ENCODE results near the gene PLCL1.
"Not testable (repeated sequence)": the region's sequence is repeated elsewhere in the genome, so short reads cannot be mapped to it uniquely, and the experiment has no call there.

PLCL1 gene

DNA sequence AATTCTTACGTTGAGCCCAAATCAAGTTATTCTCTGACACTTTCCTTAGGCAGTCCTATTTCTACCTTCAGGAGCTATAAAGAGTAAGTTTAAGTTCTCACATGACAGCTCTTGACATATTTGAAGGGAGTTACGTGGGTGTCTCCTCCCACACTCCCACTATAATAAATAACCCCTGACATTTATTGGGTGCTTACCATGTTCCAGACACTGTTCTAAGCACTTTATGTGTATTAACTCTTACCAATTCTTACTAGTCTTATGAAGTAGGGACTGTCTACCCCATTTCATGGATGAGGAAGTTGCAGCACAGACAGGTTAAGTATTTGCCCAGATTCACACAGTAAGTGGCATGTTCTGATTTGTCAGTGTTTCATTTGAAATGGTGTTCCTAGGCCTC, 17.9 kb downstream of the PLCL1 start:
- H2AFZ ChIP-seq (ENCODE audit: low read depth) = no peak overlapping the region
- no peaks in the 10 kb centered on the region for H3K79me2 ChIP-seq (ENCODE audit: insufficient read depth, low read depth)
- H3K27ac ChIP-seq = no peak overlapping the region
- H3K4me1 ChIP-seq (ENCODE audit: low read depth, poor library complexity, severe bottlenecking) = no peaks in the 10 kb centered on the region
- no peaks in the 10 kb centered on the region for H3K27me3 ChIP-seq (ENCODE audit: insufficient read depth, low read depth)
- TF ChIP-seq, protein P1, sequence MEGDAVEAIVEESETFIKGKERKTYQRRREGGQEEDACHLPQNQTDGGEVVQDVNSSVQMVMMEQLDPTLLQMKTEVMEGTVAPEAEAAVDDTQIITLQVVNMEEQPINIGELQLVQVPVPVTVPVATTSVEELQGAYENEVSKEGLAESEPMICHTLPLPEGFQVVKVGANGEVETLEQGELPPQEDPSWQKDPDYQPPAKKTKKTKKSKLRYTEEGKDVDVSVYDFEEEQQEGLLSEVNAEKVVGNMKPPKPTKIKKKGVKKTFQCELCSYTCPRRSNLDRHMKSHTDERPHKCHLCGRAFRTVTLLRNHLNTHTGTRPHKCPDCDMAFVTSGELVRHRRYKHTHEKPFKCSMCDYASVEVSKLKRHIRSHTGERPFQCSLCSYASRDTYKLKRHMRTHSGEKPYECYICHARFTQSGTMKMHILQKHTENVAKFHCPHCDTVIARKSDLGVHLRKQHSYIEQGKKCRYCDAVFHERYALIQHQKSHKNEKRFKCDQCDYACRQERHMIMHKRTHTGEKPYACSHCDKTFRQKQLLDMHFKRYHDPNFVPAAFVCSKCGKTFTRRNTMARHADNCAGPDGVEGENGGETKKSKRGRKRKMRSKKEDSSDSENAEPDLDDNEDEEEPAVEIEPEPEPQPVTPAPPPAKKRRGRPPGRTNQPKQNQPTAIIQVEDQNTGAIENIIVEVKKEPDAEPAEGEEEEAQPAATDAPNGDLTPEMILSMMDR (conservative IDR thresholded peaks at IDR 0.05; ENCODE audit: low read depth, low read length) = no peak
- no peak overlapping the region for H3K4me2 ChIP-seq
- H3K9ac ChIP-seq = no peak overlapping the region
- H3K4me3 ChIP-seq (IDR thresholded peaks at IDR 0.05; ENCODE audit: insufficient read depth, low read depth, low read length) = no peak overlapping the region
- no peaks in the 10 kb centered on the region for H4K20me1 ChIP-seq (ENCODE audit: insufficient read depth)
- H3K36me3 ChIP-seq (ENCODE audit: insufficient read depth) = no peaks in the 10 kb centered on the region

DNA sequence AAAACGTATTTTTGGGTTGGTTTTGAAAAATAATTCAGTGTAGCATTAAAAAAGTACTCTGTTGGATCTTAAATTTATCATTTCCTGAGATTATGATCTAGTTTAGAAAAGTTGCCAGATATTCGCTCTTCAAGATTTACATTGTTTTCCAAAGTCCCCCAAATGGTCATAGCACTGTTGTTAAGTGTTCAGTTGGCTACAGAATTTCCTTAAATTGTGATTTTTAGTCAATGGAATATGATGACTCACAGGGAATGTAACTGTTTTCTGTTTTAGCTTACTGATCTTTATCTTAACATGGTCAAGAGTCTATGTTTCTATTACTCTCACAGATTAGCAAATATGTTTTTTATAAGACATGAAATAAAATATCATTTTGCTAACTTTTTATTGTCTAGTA, 23.2 kb downstream of the PLCL1 start:
- Histone ChIP-seq H3K4me3 (IDR thresholded peaks at IDR 0.05; ENCODE audit: insufficient read depth, low read depth, low read length) (no peak overlapping the region), H3K9ac (no peak overlapping the region), H3K4me1 (ENCODE audit: low read depth, poor library complexity, severe bottlenecking) (no peaks in the 10 kb centered on the region), H4K20me1 (ENCODE audit: insufficient read depth) (no peaks in the 10 kb centered on the region), H2AFZ (ENCODE audit: low read depth) (no peak overlapping the region), H3K36me3 (ENCODE audit: insufficient read depth) (no peaks in the 10 kb centered on the region), H3K27ac (no peak overlapping the region), H3K79me2 (ENCODE audit: insufficient read depth, low read depth) (no peaks in the 10 kb centered on the region), H3K4me2 (no peak overlapping the region), H3K27me3 (ENCODE audit: insufficient read depth, low read depth) (no peaks in the 10 kb centered on the region)
- TF ChIP-seq, protein P1 (conservative IDR thresholded peaks at IDR 0.05; ENCODE audit: low read depth, low read length) = no peak

DNA sequence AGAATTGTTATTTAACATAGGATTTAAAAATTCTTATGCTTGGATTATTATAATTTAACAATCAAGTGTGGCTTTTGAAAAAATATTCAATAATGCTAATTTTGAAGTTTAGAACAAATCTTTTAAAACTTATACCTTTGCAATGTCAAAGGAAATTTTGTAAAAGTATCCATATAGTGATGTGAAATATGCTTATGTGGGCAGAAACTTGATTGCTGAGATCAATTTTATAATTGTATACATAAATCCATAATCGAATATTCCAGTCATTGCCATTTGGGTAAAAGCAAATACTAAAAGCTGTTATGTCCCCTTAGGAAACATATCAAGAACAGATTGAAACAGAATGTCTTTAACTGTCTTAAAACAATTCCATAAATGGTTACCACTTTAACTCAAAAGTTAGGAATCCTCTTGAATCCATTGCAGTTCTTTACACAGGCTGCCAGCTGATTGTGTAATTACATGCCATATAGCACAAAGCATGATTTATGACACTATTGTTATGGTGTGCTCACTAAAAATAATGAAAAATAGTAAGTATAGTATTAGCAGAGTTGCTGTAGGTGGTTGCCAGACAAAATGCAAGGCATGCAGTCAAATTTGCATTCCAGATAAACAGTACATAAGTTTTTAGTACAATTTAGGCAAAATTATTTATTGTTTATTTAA, 24.2 kb downstream of the PLCL1 start:
- Histone ChIP-seq H3K4me1 (ENCODE audit: low read depth, poor library complexity, severe bottlenecking) (no peaks in the 10 kb centered on the region), H3K27ac (no peak overlapping the region), H2AFZ (ENCODE audit: low read depth) (no peak overlapping the region), H3K4me2 (no peak overlapping the region), H3K79me2 (ENCODE audit: insufficient read depth, low read depth) (no peaks in the 10 kb centered on the region), H3K4me3 (IDR thresholded peaks at IDR 0.05; ENCODE audit: insufficient read depth, low read depth, low read length) (no peak overlapping the region), H3K9ac (no peak overlapping the region), H3K36me3 (ENCODE audit: insufficient read depth) (no peaks in the 10 kb centered on the region), H3K27me3 (ENCODE audit: insufficient read depth, low read depth) (no peaks in the 10 kb centered on the region), H4K20me1 (ENCODE audit: insufficient read depth) (no peaks in the 10 kb centered on the region)
- TF ChIP-seq, protein P1 (conservative IDR thresholded peaks at IDR 0.05; ENCODE audit: low read depth, low read length) = no peak

- H3K27ac ChIP-seq; H3K36me3 ChIP-seq (ENCODE audit: insufficient read depth); H4K20me1 ChIP-seq (ENCODE audit: insufficient read depth); H3K4me3 ChIP-seq (IDR thresholded peaks at IDR 0.05; ENCODE audit: insufficient read depth, low read depth, low read length); H2AFZ ChIP-seq (ENCODE audit: low read depth); H3K79me2 ChIP-seq (ENCODE audit: insufficient read depth, low read depth); H3K27me3 ChIP-seq (ENCODE audit: insufficient read depth, low read depth); H3K9ac ChIP-seq; H3K4me2 ChIP-seq: not testable (repeated sequence)
- peaks cover 36% of the 10 kb centered on the region for H3K4me1 ChIP-seq (ENCODE audit: low read depth, poor library complexity, severe bottlenecking)
Observed at GRCh38 chr2:197834771-197835170, 30.4 kb downstream of the PLCL1 start.

GRCh38 chr2:197835293-197835692, 30.9 kb downstream of the PLCL1 start:
- Histone ChIP-seq H3K9ac (no peak overlapping the region), H3K27me3 (ENCODE audit: insufficient read depth, low read depth) (no peaks in the 10 kb centered on the region), H2AFZ (ENCODE audit: low read depth) (no peak overlapping the region), H3K27ac (no peak overlapping the region), H3K4me1 (ENCODE audit: low read depth, poor library complexity, severe bottlenecking) (peaks cover 41% of the 10 kb centered on the region), H3K4me3 (IDR thresholded peaks at IDR 0.05; ENCODE audit: insufficient read depth, low read depth, low read length) (no peak overlapping the region), H4K20me1 (ENCODE audit: insufficient read depth) (no peaks in the 10 kb centered on the region), H3K36me3 (ENCODE audit: insufficient read depth) (no peaks in the 10 kb centered on the region), H3K4me2 (no peak overlapping the region), H3K79me2 (ENCODE audit: insufficient read depth, low read depth) (no peaks in the 10 kb centered on the region)
- TF ChIP-seq, protein P1 (conservative IDR thresholded peaks at IDR 0.05; ENCODE audit: low read depth, low read length) = no peak

Data from KMS-11 (cell line).